Upper lobe of left lung (tissue), 6 donors: ENCODE results near the gene VAMP4. TPM values are rescaled to one million over a fixed set of nuclear protein-coding genes. Genes with fewer than 3 reads are reported as not detected.
A peak's percentile ranks its signal among the peaks of the same experiment; 100 is the strongest.

Experiments used
- ATAC-seq, 2 donors: fragments of 200-7000 bp; cut with Tn5 transposase; one replicate each; pipeline ENCODE4 v1.9.1; 2022; ENCODE audit warnings: mild to moderate bottlenecking in 2 of 2, moderate library complexity in 2 of 2; ENCODE audit not compliant: low FRiP score in 2 of 2
- DNase-seq, 2 donors: peaks; one replicate each; pipeline ENCODE4 v3.0.0-alpha.2; 2019 to 2020
- H3K27ac ChIP-seq, 4 donors: fragments of 200-600 bp; sonication (generic); one replicate each; pipeline ENCODE4 v1.5.1; 2016 to 2019
- H3K27me3 ChIP-seq, 4 donors: fragments of 200-600 bp; sonication (generic); one replicate each; pipeline ENCODE4 v1.5.1; 2017 to 2019
- H3K36me3 ChIP-seq, 4 donors: fragments of 200-600 bp; sonication (generic); one replicate each; pipeline ENCODE4 v1.5.1; 2016 to 2019
- H3K4me1 ChIP-seq, 4 donors: fragments of 200-600 bp; sonication (generic); one replicate each; pipeline ENCODE4 v1.5.1; 2018 to 2019
- H3K4me3 ChIP-seq, 4 donors: fragments of 200-600 bp; sonication (generic); one replicate each; pipeline ENCODE4 v1.5.1; 2017 to 2019; ENCODE audit warnings: mild to moderate bottlenecking in 2 of 4, moderate library complexity in 1 of 4
- H3K9me3 ChIP-seq, 4 donors: fragments of 200-600 bp; sonication (generic); one replicate each; pipeline ENCODE4 v1.5.1; 2018 to 2019
- EP300 ChIP-seq, 4 donors: sonication (generic); formaldehyde crosslinking; IDR thresholded peaks; one replicate each; pipeline ENCODE4 v1.5.1; 2017; ENCODE audit warnings: antibody characterized with exemption in 4 of 4, control low read depth in 2 of 4
- POLR2A ChIP-seq, 4 donors: fragments of 450-650 bp; IDR thresholded peaks; one replicate each; pipeline ENCODE4 v1.5.1; 2016 to 2017; ENCODE audit warnings: antibody characterized with exemption in 4 of 4, mild to moderate bottlenecking in 2 of 4
- POLR2AphosphoS5 ChIP-seq, 2 donors: sonication (generic); formaldehyde crosslinking; IDR thresholded peaks; one replicate each; pipeline ENCODE4 v1.5.1; 2017; ENCODE audit warnings: antibody characterized with exemption in 2 of 2
- WGBS, 2 donors: methylation state at CpG; one replicate each; pipeline ENCODE4 v1.1.5; 2017 to 2018; 5-methylcytosine and 5-hydroxymethylcytosine counted together
- small RNA-seq, 4 donors: library from RNA; depleted of rRNA; stranded (forward); fragments of <200 nt; gene quantifications; one replicate each; pipeline ENCODE3, GENCODE V24; 2016
- total RNA-seq, 6 donors: library from RNA; depleted of rRNA in 4 of 6; stranded (reverse); fragments of >200 nt in 4 of 6; gene quantifications; one replicate each; pipeline versions ENCODE4 v1.1.0 to v1.2.1, GENCODE V29; 2016 to 2021
- TF ChIP-seq, protein P1 (sequence below), 6 experiments: fragments of 450-650 bp in 4 of 6; fragments of 200-600 bp in 2 of 6; sonication (generic) in 2 of 6; IDR thresholded peaks; one replicate each; pipeline ENCODE4 v1.5.1; 2016 to 2019; ENCODE audit warnings: antibody characterized with exemption in 6 of 6
- donor health status: DM: no; HTN: no; CAD: no; lungs with moderate emphysema.
- donor health status: DM: no; HTN: yes; CAD: no; lungs with severe emphysema.

The VAMP4 gene
- total RNA-seq, 6 donors from 2014 or later, result 11.5 to 17.9 (median 13.4) TPM

DNA sequence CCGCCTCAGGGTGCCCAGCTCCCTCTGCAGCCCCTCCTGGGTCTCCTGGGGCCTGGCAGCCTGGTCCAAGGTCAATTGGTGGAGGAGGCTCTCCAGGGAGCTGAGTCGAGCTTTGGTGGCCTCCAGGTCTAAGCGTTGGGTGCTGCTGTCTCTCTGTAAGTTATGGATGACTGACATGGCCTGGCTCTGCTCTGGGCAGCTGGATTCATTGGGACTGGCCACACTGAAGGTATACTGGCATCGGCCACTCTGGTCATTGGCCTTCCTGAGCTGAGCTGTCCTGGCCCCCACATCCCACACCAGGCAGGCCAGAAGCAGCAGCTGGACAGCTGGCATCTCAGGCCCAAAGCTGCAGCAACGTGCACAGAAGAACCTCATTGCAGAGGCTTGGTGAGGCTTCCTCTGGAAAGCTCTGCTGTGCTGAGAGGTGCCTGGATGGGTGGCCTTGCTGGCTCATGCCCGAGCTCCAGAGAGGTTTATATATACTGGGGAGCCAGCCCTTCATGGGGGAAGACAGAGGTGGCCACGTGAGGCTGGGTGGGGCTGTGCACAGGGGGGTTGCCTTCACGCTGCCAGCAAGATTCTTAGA lies 89.5 kb downstream of the VAMP4 start, which contains the start of gene MYOC:
MYOC (minus strand) TSS at position 455 of the 589 bp plus-strand sequence; CDS start at position 378, 77 bp downstream.
- Histone ChIP-seq H3K27ac (peak within 1 kb of the TSS in 2 of 4 donors; percentile 5 to 81), H3K36me3 (no peaks in the 10 kb centered on the region), H3K27me3 (no peaks in the 10 kb centered on the region), H3K4me3 (no peak within 1 kb of the TSS), H3K9me3 (no peaks in the 10 kb centered on the region), H3K4me1 (peaks cover 13 to 21% (median 19%) of the 10 kb centered on the region in 4 donors)
- DNase-seq (peak in 1 of 2 donors; percentile 38), ATAC-seq (no peak)
- 82 to 88% methylated on average over 3 to 7 of the region's 8 CpGs for WGBS, 2 donors
- TF ChIP-seq, protein P1, sequence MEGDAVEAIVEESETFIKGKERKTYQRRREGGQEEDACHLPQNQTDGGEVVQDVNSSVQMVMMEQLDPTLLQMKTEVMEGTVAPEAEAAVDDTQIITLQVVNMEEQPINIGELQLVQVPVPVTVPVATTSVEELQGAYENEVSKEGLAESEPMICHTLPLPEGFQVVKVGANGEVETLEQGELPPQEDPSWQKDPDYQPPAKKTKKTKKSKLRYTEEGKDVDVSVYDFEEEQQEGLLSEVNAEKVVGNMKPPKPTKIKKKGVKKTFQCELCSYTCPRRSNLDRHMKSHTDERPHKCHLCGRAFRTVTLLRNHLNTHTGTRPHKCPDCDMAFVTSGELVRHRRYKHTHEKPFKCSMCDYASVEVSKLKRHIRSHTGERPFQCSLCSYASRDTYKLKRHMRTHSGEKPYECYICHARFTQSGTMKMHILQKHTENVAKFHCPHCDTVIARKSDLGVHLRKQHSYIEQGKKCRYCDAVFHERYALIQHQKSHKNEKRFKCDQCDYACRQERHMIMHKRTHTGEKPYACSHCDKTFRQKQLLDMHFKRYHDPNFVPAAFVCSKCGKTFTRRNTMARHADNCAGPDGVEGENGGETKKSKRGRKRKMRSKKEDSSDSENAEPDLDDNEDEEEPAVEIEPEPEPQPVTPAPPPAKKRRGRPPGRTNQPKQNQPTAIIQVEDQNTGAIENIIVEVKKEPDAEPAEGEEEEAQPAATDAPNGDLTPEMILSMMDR (IDR thresholded peaks at IDR 0.05), result no peak
- TF ChIP-seq POLR2A (IDR thresholded peaks at IDR 0.05) (no peak), EP300 (IDR thresholded peaks at IDR 0.05) (no peak), POLR2AphosphoS5 (IDR thresholded peaks at IDR 0.05) (no peak)

Small RNAs within 50 kb of the gene (small RNA-seq; reads per million reads assigned to genes)
- 0 reads per million in 4 donors for gene RF00601

Other genes starting within 250 kb of the VAMP4 start
- not detected for gene MYOCOS, start 119.8 kb downstream of the VAMP4 start, total RNA-seq
- 1 to 10 TPM in 4 of 6 donors, under 1 TPM in 1, not detected in 1; 0.33 to 1.7 (median 1.2) TPM for gene MYOC, start 89.4 kb downstream of the VAMP4 start, total RNA-seq
- gene METTL13, start 39.6 kb upstream of the VAMP4 start, total RNA-seq, result 10 to 100 TPM; 13.9 to 33.5 (median 27.6) TPM
- 10 to 100 TPM in 3 of 6 donors, 1 to 10 TPM in 3; 7.1 to 30.4 (median 10.3) TPM for gene DNM3, start 99.4 kb upstream of the VAMP4 start, total RNA-seq